Prostate gland (tissue), 2 donors: Measurements from ENCODE around the gene VSIR. TPM values are rescaled to one million over a fixed set of nuclear protein-coding genes. Genes with fewer than 3 reads are reported as not detected.

Source experiments
- DNase-seq: peaks from one replicate; pipeline ENCODE4 v3.0.0-alpha.2; 2019; ENCODE audit warnings: low spot score
- H3K27ac ChIP-seq, 2 donors: fragments of 200-600 bp; sonication (generic); 2 replicates each; pipeline ENCODE4 v1.5.1; 2017 to 2019
- H3K27me3 ChIP-seq: fragments of 200-600 bp; sonication (generic); replicated peaks from 2 replicates; pipeline ENCODE4 v1.5.1; 2019; ENCODE audit not compliant: insufficient read depth
- H3K36me3 ChIP-seq, 2 donors: fragments of 200-600 bp; sonication (generic); 1 replicate in 1 of 2; 2 replicates in 1 of 2; pipeline versions ENCODE4 v1.5.1 to v1.8.1; 2017 to 2019
- H3K4me1 ChIP-seq: fragments of 200-600 bp; sonication (generic); replicated peaks from 2 replicates; pipeline ENCODE4 v1.5.1; 2019
- H3K4me3 ChIP-seq, 2 donors: fragments of 200-600 bp; sonication (generic); 2 replicates each; pipeline ENCODE4 v1.5.1; 2017 to 2019
- H3K9me3 ChIP-seq: fragments of 200-600 bp; sonication (generic); 2 replicates; pipeline ENCODE4 v1.5.1; 2017
- CTCF ChIP-seq, 4 experiments: fragments of 200-600 bp in 2 of 4; fragments of 450-650 bp in 2 of 4; sonication (generic) in 2 of 4; IDR thresholded peaks; 1 replicate in 3 of 4; 2 replicates in 1 of 4; pipeline ENCODE4 v1.5.1; 2016 to 2019; ENCODE audit warnings: antibody characterized with exemption in 4 of 4, mild to moderate bottlenecking in 2 of 4, moderate library complexity in 2 of 4
- POLR2A ChIP-seq: fragments of 450-650 bp; IDR thresholded peaks from one replicate; pipeline ENCODE4 v1.6.1; 2016; ENCODE audit warnings: antibody characterized with exemption, mild to moderate bottlenecking
- POLR2AphosphoS5 ChIP-seq: sonication (generic); formaldehyde crosslinking; IDR thresholded peaks from one replicate; pipeline ENCODE4 v1.6.1; 2017; ENCODE audit warnings: antibody characterized with exemption
- WGBS: methylation state at CpG from one replicate; pipeline ENCODE4 v1.1.5; 2018; 5-methylcytosine and 5-hydroxymethylcytosine counted together
- intact Hi-C: fragments of 100-400 bp; cut with DNase I; formaldehyde crosslinking; loops from one replicate; pipeline ENCODE4 v1.14.2; 2022
- total RNA-seq, 2 donors: library from RNA; depleted of rRNA; stranded (reverse); fragments of >200 nt; gene quantifications; one replicate each; pipeline ENCODE4 v1.1.0, GENCODE V29; 2016

The VSIR gene
- total RNA-seq, 2 donors from 2014 or later, result 23.1 to 40.2 TPM

GRCh38 chr10:71711052-71711623 is 62.2 kb downstream of the VSIR start:
- TF ChIP-seq CTCF (IDR thresholded peaks at IDR 0.05), result no peak
- no peak for DNase-seq
- WGBS, result 92% methylated on average over 6 of the region's 6 CpGs
- no peaks in the 10 kb centered on the region for H3K9me3 ChIP-seq
- no peak overlapping the region for H3K27ac ChIP-seq
- H3K4me1 ChIP-seq, result peaks cover 10% of the 10 kb centered on the region
- H3K36me3 ChIP-seq, result no peaks in the 10 kb centered on the region
- no peak overlapping the region for H3K4me3 ChIP-seq
- intact Hi-C loops, result loop anchor here (5.0 kb wide), 1 partner anchor 61 kb away; the partner anchor contains the start of gene VSIR
- no peaks in the 10 kb centered on the region for H3K27me3 ChIP-seq

- H3K27ac ChIP-seq, result no peak overlapping the region
- TF ChIP-seq POLR2AphosphoS5 (no peak), POLR2A (no peak), CTCF (IDR thresholded peaks at IDR 0.05) (no peak)
- no peak overlapping the region for H3K4me3 ChIP-seq
- H3K36me3 ChIP-seq, result no peaks in the 10 kb centered on the region
- no peak for DNase-seq
- no peaks in the 10 kb centered on the region for H3K27me3 ChIP-seq
- H3K9me3 ChIP-seq, result no peaks in the 10 kb centered on the region
- peaks cover 10% of the 10 kb centered on the region for H3K4me1 ChIP-seq
- intact Hi-C loops, result loop anchor here (5.0 kb wide), 1 partner anchor 62 kb away; the partner anchor contains the start of gene VSIR
- 92% methylated on average over 2 of the region's 2 CpGs for WGBS
Observed at GRCh38 chr10:71710519-71710918, 62.8 kb downstream of the VSIR start.

- intact Hi-C loops, result loop anchor here (5.0 kb wide), 2 partner anchors 327 to 392 kb away; partner anchors contain the start of gene SLC29A3
Observed at GRCh38 chr10:71708897-71709882, 64.1 kb downstream of the VSIR start.

GRCh38 chr10:71708301-71708703 is 65.0 kb downstream of the VSIR start:
- Histone ChIP-seq H3K27ac (no peak overlapping the region), H3K27me3 (no peaks in the 10 kb centered on the region), H3K4me3 (no peak overlapping the region), H3K36me3 (no peaks in the 10 kb centered on the region), H3K4me1 (no peaks in the 10 kb centered on the region), H3K9me3 (no peaks in the 10 kb centered on the region)
- WGBS, result 18% methylated on average over 9 of the region's 10 CpGs
- intact Hi-C loops, result loop anchor here (5.0 kb wide), 2 partner anchors 326 to 391 kb away; partner anchors contain the start of gene SLC29A3
- TF ChIP-seq POLR2AphosphoS5, result no peak
- TF ChIP-seq CTCF (IDR thresholded peaks at IDR 0.05), result peak; percentile 35 to 86 (median 72)
- peak; percentile 21 for DNase-seq

More at GRCh38 chr10:71708897-71709882, 64.1 kb downstream of the VSIR start:
- 76% methylated on average over 27 of the region's 28 CpGs for WGBS
- Histone ChIP-seq H3K4me1 (peaks cover 5% of the 10 kb centered on the region), H3K27ac (no peak overlapping the region), H3K27me3 (no peaks in the 10 kb centered on the region), H3K4me3 (no peak overlapping the region), H3K9me3 (no peaks in the 10 kb centered on the region), H3K36me3 (no peaks in the 10 kb centered on the region)
- TF ChIP-seq CTCF (IDR thresholded peaks at IDR 0.05), result no peak
- TF ChIP-seq POLR2AphosphoS5, result no peak
- TF ChIP-seq POLR2A, result no peak
- DNase-seq, result no peak
